NCI-H510A (cell line): ENCODE results near the gene EXOC3L1.

Source experiments
- DNase-seq: peaks from one replicate; lab custom pipeline; 2025; lab: John Stamatoyannopoulos, UW

Gene EXOC3L1

GRCh38 chr16:67182288-67182687, 7.6 kb downstream of the EXOC3L1 start:
- DNase-seq: no peak

GRCh38 chr16:67181346-67181745, 8.6 kb downstream of the EXOC3L1 start:
- no peak for DNase-seq

- DNase-seq: no peak
Observed at GRCh38 chr16:67180166-67180565, 9.8 kb downstream of the EXOC3L1 start.

GRCh38 chr16:67179421-67180080, 10.4 kb downstream of the EXOC3L1 start:
- no peak for DNase-seq

GRCh38 chr16:67177743-67178699, 11.9 kb downstream of the EXOC3L1 start:
- peak; percentile 87 for DNase-seq

- no peak for DNase-seq
Observed at GRCh38 chr16:67176662-67177061, 13.3 kb downstream of the EXOC3L1 start.

- DNase-seq: no peak
Observed at GRCh38 chr16:67174706-67175231, 15.2 kb downstream of the EXOC3L1 start.

- peak; percentile 66 for DNase-seq
Observed at GRCh38 chr16:67173808-67174705, 15.9 kb downstream of the EXOC3L1 start.

- DNase-seq: no peak
Observed at GRCh38 chr16:67173323-67173722, 16.6 kb downstream of the EXOC3L1 start.

GRCh38 chr16:67170949-67171649, 18.8 kb downstream of the EXOC3L1 start:
- no peak for DNase-seq

- DNase-seq: peak; percentile 78
Observed at GRCh38 chr16:67170168-67170948, 19.6 kb downstream of the EXOC3L1 start, which contains the start of gene NOL3. NOL3 (plus strand) TSS chr16:67170538.

GRCh38 chr16:67169642-67170167, 20.2 kb downstream of the EXOC3L1 start:
- DNase-seq: no peak

- DNase-seq: no peak
Observed at GRCh38 chr16:67169011-67169451, 20.9 kb downstream of the EXOC3L1 start.

GRCh38 chr16:67167588-67167987, 22.3 kb downstream of the EXOC3L1 start:
- DNase-seq: no peak

GRCh38 chr16:67166598-67167168, 23.3 kb downstream of the EXOC3L1 start:
- no peak for DNase-seq

- no peak for DNase-seq
Observed at GRCh38 chr16:67166110-67166547, 23.8 kb downstream of the EXOC3L1 start.

- DNase-seq: no peak
Observed at GRCh38 chr16:67165121-67166078, 24.5 kb downstream of the EXOC3L1 start.

- DNase-seq: no peak
Observed at GRCh38 chr16:67164599-67165061, 25.3 kb downstream of the EXOC3L1 start, which contains the start of gene HSF4. HSF4 (plus strand) TSS chr16:67164745; CDS start chr16:67164812, 67 bp downstream.
